ENCODE measurements around the gene ING5. TPM values are rescaled to one million over a fixed set of nuclear protein-coding genes. Genes with fewer than 3 reads are reported as not detected.

The ING5 gene
- total and polyA plus RNA-seq, 4 experiments from 2014 or later, result 19.3 to 99.5 (median 65.3) TPM

DNA sequence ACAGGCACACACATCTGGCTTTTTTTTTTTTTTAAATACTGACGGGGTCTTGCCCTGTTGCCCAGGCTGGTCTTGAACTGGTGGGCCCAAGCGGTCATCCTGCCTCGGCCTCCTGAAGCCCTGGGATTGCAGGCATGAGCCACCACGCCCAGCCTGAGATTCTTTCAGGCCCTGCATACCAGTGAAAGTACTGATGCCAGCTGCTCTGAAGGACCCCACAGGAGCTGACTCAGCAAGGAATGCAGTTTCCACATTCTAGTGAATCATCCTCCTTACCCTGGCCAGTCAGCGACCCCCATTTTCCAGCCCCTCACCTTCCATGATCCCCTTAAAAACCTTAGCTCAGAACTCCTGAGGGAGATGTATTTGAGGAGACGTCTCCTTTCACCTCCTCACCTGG is 9.4 kb upstream of the ING5 start:
- ChIA-PET CTCF (ENCODE audit: partially characterized antibody) (interaction anchor here (1.6 to 2.3 kb wide), 2 partner anchors 9 to 187 kb away, joined by 5 to 10 read pairs; partner anchors contain the start of gene ING5), POLR2A (ENCODE audit: partially characterized antibody) (interaction anchor here (8.0 kb wide), 1 partner anchor 8 kb away, joined by 145 read pairs; the partner anchor contains the start of gene ING5)
- Mint-ChIP-seq H3K4me3 (no peak overlapping the region), H3K4me1 (peaks cover 11 to 29% (median 18%) of the 10 kb centered on the region in 4 donors), H3K36me3 (peaks cover 4 to 19% of the 10 kb centered on the region in 2 donors), H3K27ac (peak overlapping the region in 1 of 7 donors; percentile 15), H3K9me3 (no peaks in the 10 kb centered on the region), H3K27me3 (no peaks in the 10 kb centered on the region)
- Histone ChIP-seq H3K9me3 (ENCODE audit: control insufficient read depth in 1 of 2, low read length in 2 of 2) (no peaks in the 10 kb centered on the region), H3K4me3 (ENCODE audit: low read length in 2 of 2) (no peak overlapping the region), H3K27ac (ENCODE audit: low read depth, low read length) (no peak overlapping the region), H3K36me3 (ENCODE audit: insufficient read depth, low read length) (peaks cover 9% of the 10 kb centered on the region), H3K27me3 (ENCODE audit: insufficient read depth, low read length) (no peaks in the 10 kb centered on the region), H3K4me1 (ENCODE audit: insufficient read depth, low read length) (peaks cover 24% of the 10 kb centered on the region)
- intact Hi-C loops (cut with micrococcal nuclease), result no loop called here
- DNase-seq, result no peak

DNA sequence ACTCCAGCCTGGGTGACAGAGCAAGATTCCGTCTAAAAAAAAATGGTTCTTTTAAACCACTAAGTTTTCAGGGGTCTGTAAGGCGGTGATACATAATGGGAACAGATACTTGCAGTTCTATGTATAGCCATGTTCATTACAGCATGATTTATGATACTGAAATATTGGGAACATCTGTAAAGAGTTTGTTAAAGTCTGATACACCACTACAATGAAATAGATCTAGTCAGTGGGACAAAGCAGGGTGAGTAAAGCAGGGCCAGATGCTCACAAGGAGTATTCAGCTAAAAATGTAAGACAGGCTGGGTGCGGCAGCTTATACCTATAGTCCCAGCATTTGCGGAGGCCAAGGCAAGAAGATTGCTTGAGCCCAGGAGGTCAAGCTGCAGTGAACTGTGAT is 6.2 kb upstream of the ING5 start:
- H3K36me3 ChIP-seq (ENCODE audit: insufficient read depth, low read length), result peaks cover under 1% of the 10 kb centered on the region
- Mint-ChIP-seq H3K4me3 (no peak overlapping the region), H3K36me3 (peaks cover 0 to 8% of the 10 kb centered on the region in 2 donors), H3K9me3 (no peaks in the 10 kb centered on the region), H3K4me1 (peaks cover 6 to 17% (median 9%) of the 10 kb centered on the region in 4 donors), H3K27me3 (no peaks in the 10 kb centered on the region), H3K27ac (peak overlapping the region in 2 of 7 donors; percentile 1 to 15)
- no peak overlapping the region for H3K27ac ChIP-seq (ENCODE audit: low read depth, low read length)
- CTCF ChIA-PET (ENCODE audit: partially characterized antibody), result interaction anchor here (1.3 kb wide), 1 partner anchor 54 kb away, joined by 3 read pairs; no protein-coding TSS in a partner anchor
- no peaks in the 10 kb centered on the region for H3K27me3 ChIP-seq (ENCODE audit: insufficient read depth, low read length)
- no peaks in the 10 kb centered on the region for H3K4me1 ChIP-seq (ENCODE audit: insufficient read depth, low read length)
- no peaks in the 10 kb centered on the region for H3K9me3 ChIP-seq (ENCODE audit: control insufficient read depth in 1 of 2, low read length in 2 of 2)
- intact Hi-C loops (cut with micrococcal nuclease), result no loop called here
- no peak overlapping the region for H3K4me3 ChIP-seq (ENCODE audit: low read length in 2 of 2)
- DNase-seq, result no peak
- POLR2A ChIA-PET (ENCODE audit: partially characterized antibody), result interaction anchor here (0.7 kb wide), 1 partner anchor 9 kb away, joined by 3 read pairs; the partner anchor contains the start of gene DTYMK

DNA sequence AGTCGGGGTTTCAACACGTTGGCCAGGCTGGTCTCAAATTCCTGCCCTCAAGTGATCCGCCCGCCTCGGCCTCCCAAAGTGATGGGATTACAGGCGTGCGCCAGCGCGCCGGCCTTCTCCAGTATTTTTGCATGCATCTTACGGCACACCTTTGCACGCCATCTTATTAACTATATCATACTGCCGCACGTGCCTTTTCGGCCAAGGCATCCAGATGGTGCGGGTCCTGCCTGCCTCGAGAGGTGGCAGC is 765 bp upstream of the ING5 start:
- Histone ChIP-seq H3K27me3 (ENCODE audit: insufficient read depth, low read length) (no peaks in the 10 kb centered on the region), H3K36me3 (ENCODE audit: insufficient read depth, low read length) (peaks cover 5% of the 10 kb centered on the region), H3K4me3 (ENCODE audit: low read length in 2 of 2) (peak overlapping the region; percentile 36 to 69), H3K9me3 (ENCODE audit: control insufficient read depth in 1 of 2, low read length in 2 of 2) (no peaks in the 10 kb centered on the region), H3K27ac (ENCODE audit: low read depth, low read length) (peak overlapping the region; percentile 72), H3K4me1 (ENCODE audit: insufficient read depth, low read length) (peaks cover 14% of the 10 kb centered on the region)
- intact Hi-C loops (cut with micrococcal nuclease), result loop anchor here (1.0 to 10.0 kb wide), 4 partner anchors 193 to 869 kb away; partner anchors contain the start of genes FARP2, HDLBP, SEPTIN2 and STK25
- ChIA-PET POLR2A (ENCODE audit: partially characterized antibody) (interaction anchor here (0.7 to 8.2 kb wide), 16 partner anchors 12 to 1140 kb away, joined by 3 to 145 read pairs (median 5); partner anchors contain the start of genes D2HGDH, DTYMK and PDCD1), CTCF (ENCODE audit: partially characterized antibody) (interaction anchor here (1.2 to 6.0 kb wide), 5 partner anchors 9 to 178 kb away, joined by 4 to 42 read pairs (median 32); partner anchors contain the start of genes D2HGDH and DTYMK)
- H3K27me3 Mint-ChIP-seq, result no peaks in the 10 kb centered on the region
- peak overlapping the region; percentile 87 to 95 (median 90) for H3K27ac Mint-ChIP-seq
- peaks cover 12 to 40% (median 26%) of the 10 kb centered on the region in 4 donors for H3K4me1 Mint-ChIP-seq
- no peaks in the 10 kb centered on the region for H3K9me3 Mint-ChIP-seq
- peaks cover 10 to 21% of the 10 kb centered on the region in 2 donors for H3K36me3 Mint-ChIP-seq
- peak overlapping the region; percentile 85 to 95 (median 89) for H3K4me3 Mint-ChIP-seq
- no peak for DNase-seq

DNA sequence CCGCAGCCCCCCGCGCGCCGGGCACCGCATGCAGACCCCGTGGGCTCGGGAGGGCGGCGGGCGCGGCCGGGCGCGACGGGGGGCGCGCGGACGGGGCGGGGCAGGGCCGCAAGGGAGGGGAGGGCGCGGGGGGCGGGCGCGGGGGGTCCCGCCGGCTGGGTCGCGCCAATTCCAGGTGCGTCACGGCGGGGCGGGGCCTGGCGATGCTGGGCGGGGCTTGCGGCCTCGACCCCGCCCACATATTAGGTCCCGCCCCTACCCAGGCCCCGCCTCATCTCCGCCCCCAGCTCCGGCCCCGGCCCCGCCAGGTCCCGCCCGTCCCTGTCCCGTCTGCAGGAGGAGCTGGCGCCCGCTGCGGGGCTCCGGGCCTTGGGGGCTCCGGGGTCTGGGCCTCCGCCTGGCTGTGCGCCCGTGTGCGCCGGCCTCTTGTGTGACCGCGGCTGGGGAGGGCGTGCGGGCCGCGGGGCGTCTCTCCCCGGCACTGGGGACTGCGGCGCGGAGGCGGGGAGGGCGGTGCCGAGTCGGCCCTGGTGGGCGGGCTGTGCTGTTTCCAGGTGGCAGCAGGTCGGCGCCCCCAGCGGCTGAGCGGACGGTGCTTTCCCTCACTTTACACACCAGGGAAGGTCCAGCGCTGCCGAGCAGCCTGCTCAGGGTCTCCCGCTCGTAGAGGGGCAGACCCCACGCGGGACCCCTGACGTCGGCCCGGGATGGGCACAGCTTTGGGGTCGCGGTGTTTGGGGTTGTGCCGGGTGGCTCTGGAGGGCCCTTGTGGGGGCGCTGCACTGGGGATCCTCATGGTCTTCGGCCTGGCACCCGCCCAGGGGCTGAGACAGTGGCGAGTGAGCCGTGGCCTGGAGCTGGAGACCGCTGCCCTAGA is 554 bp downstream of the ING5 start:
- Histone ChIP-seq H3K4me1 (ENCODE audit: insufficient read depth, low read length) (peaks cover 14% of the 10 kb centered on the region), H3K27ac (ENCODE audit: low read depth, low read length) (peak overlapping the region; percentile 72), H3K9me3 (ENCODE audit: control insufficient read depth in 1 of 2, low read length in 2 of 2) (no peaks in the 10 kb centered on the region), H3K27me3 (ENCODE audit: insufficient read depth, low read length) (no peaks in the 10 kb centered on the region), H3K4me3 (ENCODE audit: low read length in 2 of 2) (peak overlapping the region; percentile 61 to 72), H3K36me3 (ENCODE audit: insufficient read depth, low read length) (peaks cover 8% of the 10 kb centered on the region)
- peak overlapping the region in 6 of 7 donors; percentile 53 to 90 (median 86) for H3K27ac Mint-ChIP-seq
- H3K9me3 Mint-ChIP-seq, result peaks cover 0 to 7% (median 0%) of the 10 kb centered on the region in 8 donors
- ChIA-PET POLR2A (ENCODE audit: partially characterized antibody) (interaction anchor here (0.5 to 8.2 kb wide), 27 partner anchors 9 to 1141 kb away, joined by 3 to 145 read pairs (median 4); partner anchors contain the start of genes ATG4B, D2HGDH, DTYMK and HDLBP), CTCF (ENCODE audit: partially characterized antibody) (interaction anchor here (0.9 to 6.0 kb wide), 7 partner anchors 10 to 176 kb away, joined by 4 to 42 read pairs (median 10); partner anchors contain the start of genes D2HGDH and DTYMK)
- intact Hi-C loops (cut with micrococcal nuclease), result loop anchor here (1.0 to 10.0 kb wide), 5 partner anchors 16 to 348 kb away; partner anchors contain the start of genes ATG4B, D2HGDH, DTYMK and FARP2
- H3K4me1 Mint-ChIP-seq, result peaks cover 12 to 41% (median 25%) of the 10 kb centered on the region in 4 donors
- H3K27me3 Mint-ChIP-seq, result no peaks in the 10 kb centered on the region
- peak; percentile 89 to 91 (median 89) for DNase-seq
- H3K36me3 Mint-ChIP-seq, result peaks cover 24 to 29% of the 10 kb centered on the region in 2 donors
- peak overlapping the region; percentile 76 to 87 (median 83) for H3K4me3 Mint-ChIP-seq

DNA sequence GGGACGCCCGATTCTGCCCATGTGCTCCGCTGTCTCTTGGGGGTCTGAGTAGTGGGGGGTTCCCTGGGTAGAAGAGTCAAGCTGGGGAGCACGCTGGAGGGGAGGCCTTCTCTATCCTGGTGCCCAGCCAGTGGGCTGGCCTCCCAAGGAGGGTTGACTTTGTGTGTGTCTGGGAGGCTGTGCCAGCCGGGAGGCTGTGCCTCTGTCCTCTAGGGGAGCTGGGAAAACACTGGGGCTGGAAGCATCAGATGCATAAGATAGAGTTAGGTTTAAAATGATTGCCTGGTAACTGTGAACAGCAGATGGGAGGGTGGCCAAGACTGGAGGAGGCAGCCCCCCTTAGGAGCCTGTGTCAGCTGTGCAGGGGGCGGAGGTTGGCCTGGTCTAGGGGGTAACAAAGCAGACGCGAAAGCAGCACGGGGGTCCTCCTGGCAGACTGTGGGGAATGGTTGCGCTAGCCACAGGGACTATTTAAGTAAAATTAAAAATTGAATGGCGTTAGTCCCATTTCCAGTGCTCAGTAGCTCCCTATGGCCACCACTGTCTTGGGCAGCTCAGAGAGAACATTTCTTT is 1.3 kb downstream of the ING5 start:
- Mint-ChIP-seq H3K4me1 (peaks cover 12 to 41% (median 23%) of the 10 kb centered on the region in 4 donors), H3K27me3 (no peaks in the 10 kb centered on the region), H3K9me3 (peaks cover 0 to 7% (median 0%) of the 10 kb centered on the region in 8 donors), H3K4me3 (peak overlapping the region; percentile 73 to 87 (median 83)), H3K27ac (peak overlapping the region; percentile 70 to 90 (median 86)), H3K36me3 (peaks cover 29 to 36% of the 10 kb centered on the region in 2 donors)
- peak overlapping the region; percentile 61 to 72 for H3K4me3 ChIP-seq (ENCODE audit: low read length in 2 of 2)
- CTCF ChIA-PET (ENCODE audit: partially characterized antibody), result interaction anchor here (1.0 to 6.0 kb wide), 4 partner anchors 10 to 30 kb away, joined by 3 to 42 read pairs (median 20); partner anchors contain the start of genes D2HGDH and DTYMK
- no peaks in the 10 kb centered on the region for H3K27me3 ChIP-seq (ENCODE audit: insufficient read depth, low read length)
- peaks cover 14% of the 10 kb centered on the region for H3K4me1 ChIP-seq (ENCODE audit: insufficient read depth, low read length)
- POLR2A ChIA-PET (ENCODE audit: partially characterized antibody), result interaction anchor here (0.8 to 8.2 kb wide), 9 partner anchors 14 to 393 kb away, joined by 3 to 145 read pairs (median 12); partner anchors contain the start of genes D2HGDH, DTYMK and PDCD1
- DNase-seq, result no peak
- H3K9me3 ChIP-seq (ENCODE audit: control insufficient read depth in 1 of 2, low read length in 2 of 2), result no peaks in the 10 kb centered on the region
- intact Hi-C loops (cut with micrococcal nuclease), result loop anchor here (10.0 kb wide), 1 partner anchor 348 kb away; the partner anchor contains the start of gene FARP2
- peak overlapping the region; percentile 66 for H3K27ac ChIP-seq (ENCODE audit: low read depth, low read length)
- peaks cover 8% of the 10 kb centered on the region for H3K36me3 ChIP-seq (ENCODE audit: insufficient read depth, low read length)

DNA sequence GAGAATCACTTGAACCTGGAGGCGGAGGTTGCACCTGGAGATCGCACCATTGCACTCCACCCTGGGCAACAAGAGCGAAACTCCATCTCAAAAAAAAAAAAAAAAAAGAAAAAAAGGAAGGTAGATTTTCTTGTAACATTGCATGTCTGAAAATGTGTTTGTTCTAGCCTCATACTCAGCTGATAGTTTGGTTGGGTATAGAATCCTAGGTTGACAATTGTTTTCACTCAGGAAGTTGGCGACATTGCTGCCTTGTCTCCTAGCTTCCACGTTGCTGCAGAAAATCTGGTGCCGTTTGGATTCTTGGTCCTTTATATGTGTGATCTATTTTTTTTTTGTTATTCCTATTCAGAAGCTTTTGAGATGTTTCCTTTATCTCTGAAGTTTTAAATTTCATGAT is 4.7 kb downstream of the ING5 start:
- CTCF ChIA-PET (ENCODE audit: partially characterized antibody), result interaction anchor here (0.8 to 2.5 kb wide), 3 partner anchors 18 to 172 kb away, joined by 3 to 6 read pairs (median 3); no protein-coding TSS in a partner anchor
- Histone ChIP-seq H3K4me3 (ENCODE audit: low read length in 2 of 2) (no peak overlapping the region), H3K27ac (ENCODE audit: low read depth, low read length) (no peak overlapping the region), H3K9me3 (ENCODE audit: control insufficient read depth in 1 of 2, low read length in 2 of 2) (no peaks in the 10 kb centered on the region), H3K27me3 (ENCODE audit: insufficient read depth, low read length) (no peaks in the 10 kb centered on the region), H3K36me3 (ENCODE audit: insufficient read depth, low read length) (peaks cover 32% of the 10 kb centered on the region), H3K4me1 (ENCODE audit: insufficient read depth, low read length) (peaks cover 14% of the 10 kb centered on the region)
- Mint-ChIP-seq H3K27me3 (no peaks in the 10 kb centered on the region), H3K4me1 (peaks cover 8 to 28% (median 18%) of the 10 kb centered on the region in 4 donors), H3K27ac (no peak overlapping the region), H3K36me3 (peaks cover 45 to 57% of the 10 kb centered on the region in 2 donors), H3K9me3 (peaks cover 0 to 7% (median 0%) of the 10 kb centered on the region in 8 donors), H3K4me3 (no peak overlapping the region)
- DNase-seq, result no peak
- POLR2A ChIA-PET (ENCODE audit: partially characterized antibody), result interaction anchor here (0.9 to 1.5 kb wide), 2 partner anchors 12 to 20 kb away, joined by 3 to 5 read pairs; partner anchors contain the start of gene DTYMK
- intact Hi-C loops (cut with micrococcal nuclease), result loop anchor here (10.0 kb wide), 1 partner anchor 352 kb away; the partner anchor contains the start of gene FARP2
